Amniotic epithelial cell (primary cell): ENCODE measurements around the gene DMXL1.

Experiments used
- DNase-seq: peaks from one replicate; pipeline ENCODE4 v3.0.0-alpha.2; 2010; ENCODE audit warnings: low read depth

DMXL1 gene

GRCh38 chr5:119291056-119291455 lies 220.2 kb downstream of the DMXL1 start:
- no peak for DNase-seq

GRCh38 chr5:119291877-119292276 lies 221.0 kb downstream of the DMXL1 start:
- no peak for DNase-seq

GRCh38 chr5:119292701-119293515 lies 222.0 kb downstream of the DMXL1 start:
- DNase-seq = peak; percentile 13

- DNase-seq = no peak
Measured at GRCh38 chr5:119293516-119293829, 222.6 kb downstream of the DMXL1 start.
